Neural progenitor cell (in vitro differentiated cells): ENCODE measurements around the gene RFX1.

Experiments
- CTCF ChIP-seq: fragments of 200-600 bp; sonication (generic); IDR thresholded peaks from 2 replicates; pipeline ENCODE4 v1.5.1; 2017; ENCODE audit warnings: antibody characterized with exemption, mild to moderate bottlenecking
- EZH2 ChIP-seq: fragments of 200-600 bp; sonication (generic); IDR thresholded peaks from 2 replicates; pipeline ENCODE4 v1.6.1; 2017; ENCODE audit warnings: antibody characterized with exemption, mild to moderate bottlenecking, moderate library complexity

DNA sequence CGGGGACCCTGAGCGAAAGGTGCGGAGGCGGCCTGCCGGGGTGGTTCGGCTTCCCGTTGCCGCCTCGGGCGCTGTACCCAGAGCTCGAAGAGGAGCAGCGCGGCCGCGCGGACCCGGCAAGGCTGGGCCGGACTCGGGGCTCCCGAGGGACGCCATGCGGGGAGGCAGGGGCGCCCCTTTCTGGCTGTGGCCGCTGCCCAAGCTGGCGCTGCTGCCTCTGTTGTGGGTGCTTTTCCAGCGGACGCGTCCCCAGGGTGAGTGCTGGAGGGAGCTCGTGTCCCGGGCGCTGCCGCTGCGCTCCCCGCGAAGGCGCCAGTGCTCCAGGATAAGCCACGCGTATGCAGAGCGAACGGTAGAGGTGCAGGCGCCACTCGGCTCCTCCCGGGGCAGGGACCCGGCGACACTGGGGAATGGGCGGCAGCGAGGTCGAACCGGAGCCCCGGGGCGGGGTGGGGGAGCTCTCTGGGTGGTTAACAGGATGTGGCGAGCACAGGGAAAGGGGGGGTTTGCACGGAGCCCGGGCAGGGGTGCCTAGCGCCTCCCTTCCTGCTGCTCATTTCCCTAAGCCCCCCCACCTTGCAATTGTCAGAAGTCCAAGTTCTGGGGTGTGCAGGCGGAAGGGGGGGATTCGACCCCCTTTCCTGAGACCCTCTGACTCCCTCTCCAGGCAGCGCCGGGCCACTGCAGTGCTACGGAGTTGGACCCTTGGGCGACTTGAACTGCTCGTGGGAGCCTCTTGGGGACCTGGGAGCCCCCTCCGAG is 25.8 kb upstream of the RFX1 start, which contains the start of gene IL27RA:
- TF ChIP-seq EZH2 (peak; percentile 58), CTCF (peak; percentile 69)
